ENCODE results near the gene FCGR3B.
"Not testable (repeated sequence)": the region's sequence is repeated elsewhere in the genome, so short reads cannot be mapped to it uniquely, and the experiment has no call there.

FCGR3B gene

DNA sequence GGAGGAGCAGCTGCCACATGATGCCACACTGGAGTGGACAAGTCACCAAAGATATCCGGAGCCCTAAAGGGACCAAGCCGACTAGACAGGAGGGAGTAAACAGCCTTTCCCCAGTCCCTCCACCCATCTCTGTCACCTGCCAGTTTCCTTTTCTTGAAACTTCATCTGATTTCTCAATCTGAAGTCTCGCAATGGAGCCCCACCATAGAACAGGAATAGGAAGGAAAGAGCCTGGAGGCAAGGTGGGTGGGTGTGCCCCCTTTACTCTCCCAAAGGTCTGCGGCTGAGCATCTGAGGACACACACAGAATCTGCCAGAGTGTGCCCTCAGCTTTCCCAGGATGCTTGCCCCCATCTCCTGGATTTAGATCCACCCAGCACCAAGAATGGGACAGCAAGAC lies at the start of gene FCGR3B:
FCGR3B (minus strand) TSS at position 101 of the 400 bp plus-strand sequence; CDS start at position 19, 82 bp downstream.
- Histone ChIP-seq H3K36me3 (ENCODE audit: control insufficient read depth in 2 of 2, insufficient read depth in 2 of 2, low read length in 2 of 2) (no peaks in the 10 kb centered on the region), H3K4me1 (ENCODE audit: control insufficient read depth in 2 of 2, insufficient read depth in 2 of 2, low read length in 2 of 2) (no peaks in the 10 kb centered on the region), H3K4me3 (ENCODE audit: low read length in 2 of 2) (no peak within 1 kb of the TSS), H3K9ac (ENCODE audit: low read depth in 1 of 2, low read length in 2 of 2) (no peak within 1 kb of the TSS), H3K27ac (ENCODE audit: low read depth in 2 of 2, low read length in 2 of 2) (no peak within 1 kb of the TSS), H3K9me3 (ENCODE audit: control insufficient read depth in 2 of 2, low read length in 2 of 2) (no peaks in the 10 kb centered on the region), H3K27me3 (ENCODE audit: control insufficient read depth in 2 of 2, insufficient read depth in 2 of 2, low read length in 2 of 2) (no peaks in the 10 kb centered on the region)

DNA sequence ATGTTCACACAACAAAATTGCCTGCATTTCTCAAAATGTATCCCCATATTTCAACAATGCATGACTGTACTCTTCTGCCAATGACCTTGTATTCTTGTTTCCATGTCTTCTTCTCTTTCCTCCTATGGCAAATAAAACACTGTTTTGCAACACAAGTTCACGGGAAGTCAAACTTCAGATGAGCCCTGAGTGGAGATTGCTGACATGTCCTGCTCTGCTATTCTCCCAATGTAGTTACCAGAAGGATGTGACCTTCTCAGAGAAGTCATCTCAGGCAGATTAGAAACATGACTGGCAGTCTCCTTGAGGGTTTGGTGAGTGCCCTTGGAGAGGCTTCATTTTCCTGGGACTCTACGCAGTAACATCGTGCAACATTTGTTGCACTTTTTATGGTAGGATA lies 47.5 kb upstream of the FCGR3B start:
- Histone ChIP-seq H3K36me3 (ENCODE audit: control insufficient read depth in 2 of 2, insufficient read depth in 2 of 2, low read length in 2 of 2) (no peaks in the 10 kb centered on the region), H3K4me3 (ENCODE audit: low read length in 2 of 2) (no peak overlapping the region), H3K9ac (ENCODE audit: low read depth in 1 of 2, low read length in 2 of 2) (no peak overlapping the region), H3K27me3 (ENCODE audit: control insufficient read depth in 2 of 2, insufficient read depth in 2 of 2, low read length in 2 of 2) (no peaks in the 10 kb centered on the region), H3K27ac (ENCODE audit: low read depth in 2 of 2, low read length in 2 of 2) (no peak overlapping the region), H3K4me1 (ENCODE audit: control insufficient read depth in 2 of 2, insufficient read depth in 2 of 2, low read length in 2 of 2) (no peaks in the 10 kb centered on the region), H3K9me3 (ENCODE audit: control insufficient read depth in 2 of 2, low read length in 2 of 2) (no peaks in the 10 kb centered on the region)

DNA sequence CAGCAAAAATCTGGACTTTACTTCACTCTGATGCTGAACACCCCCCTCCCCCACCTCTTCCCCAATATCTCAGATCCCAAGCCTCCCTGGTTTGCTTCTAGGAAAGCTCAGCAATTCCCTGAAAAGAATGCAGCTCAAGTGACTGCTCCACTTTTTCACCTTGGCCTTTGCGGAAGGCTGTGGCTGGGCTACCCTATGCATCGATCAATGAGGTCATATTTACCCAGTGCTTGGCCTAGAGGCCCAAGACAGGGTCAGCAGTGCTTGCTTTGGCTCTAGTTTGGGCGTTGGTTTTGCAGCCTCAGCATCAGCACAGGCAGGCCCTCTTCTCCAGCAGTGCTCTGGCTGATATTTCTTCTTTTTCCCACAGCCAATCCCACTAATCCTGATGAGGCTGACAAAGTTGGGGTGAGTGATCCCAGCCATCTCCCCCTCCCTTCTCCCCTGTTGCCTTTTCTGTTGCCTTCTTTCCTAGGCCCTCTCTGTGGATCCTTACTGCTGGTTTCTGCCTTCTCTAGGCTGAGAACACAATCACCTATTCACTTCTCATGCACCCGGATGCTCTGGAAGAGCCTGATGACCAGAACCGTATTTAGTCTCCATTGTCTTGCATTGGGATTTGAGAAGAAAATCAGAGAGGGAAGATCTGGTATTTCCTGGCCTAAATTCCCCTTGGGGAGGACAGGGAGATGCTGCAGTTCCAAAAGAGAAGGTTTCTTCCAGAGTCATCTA lies 46.1 kb upstream of the FCGR3B start:
- Histone ChIP-seq H3K36me3 (ENCODE audit: control insufficient read depth in 2 of 2, insufficient read depth in 2 of 2, low read length in 2 of 2) (no peaks in the 10 kb centered on the region), H3K9me3 (ENCODE audit: control insufficient read depth in 2 of 2, low read length in 2 of 2) (no peaks in the 10 kb centered on the region), H3K27ac (ENCODE audit: low read depth in 2 of 2, low read length in 2 of 2) (no peak overlapping the region), H3K4me1 (ENCODE audit: control insufficient read depth in 2 of 2, insufficient read depth in 2 of 2, low read length in 2 of 2) (no peaks in the 10 kb centered on the region), H3K4me3 (ENCODE audit: low read length in 2 of 2) (no peak overlapping the region), H3K9ac (ENCODE audit: low read depth in 1 of 2, low read length in 2 of 2) (no peak overlapping the region), H3K27me3 (ENCODE audit: control insufficient read depth in 2 of 2, insufficient read depth in 2 of 2, low read length in 2 of 2) (no peaks in the 10 kb centered on the region)

DNA sequence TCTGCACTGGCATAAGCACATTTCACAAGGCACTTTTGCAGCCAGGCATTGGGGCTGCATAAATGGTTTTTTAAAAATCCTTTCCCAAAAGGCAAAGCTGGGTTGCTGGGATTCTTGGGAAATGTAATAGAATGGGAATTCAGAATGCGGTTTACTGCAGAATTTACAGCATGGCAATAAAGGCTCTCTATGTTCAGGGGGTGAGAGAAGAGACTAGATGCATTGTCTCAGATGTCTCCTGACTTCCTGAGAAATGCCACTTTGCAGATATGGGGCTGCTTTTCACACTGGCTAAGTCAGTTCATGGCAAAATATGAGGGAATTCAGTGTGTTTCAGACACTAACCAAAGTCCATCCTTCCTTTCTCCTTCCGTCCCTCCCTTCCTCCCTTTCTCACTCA lies 45.5 kb upstream of the FCGR3B start:
- Histone ChIP-seq H3K9me3 (ENCODE audit: control insufficient read depth in 2 of 2, low read length in 2 of 2) (no peaks in the 10 kb centered on the region), H3K27ac (ENCODE audit: low read depth in 2 of 2, low read length in 2 of 2) (no peak overlapping the region), H3K4me3 (ENCODE audit: low read length in 2 of 2) (no peak overlapping the region), H3K36me3 (ENCODE audit: control insufficient read depth in 2 of 2, insufficient read depth in 2 of 2, low read length in 2 of 2) (no peaks in the 10 kb centered on the region), H3K4me1 (ENCODE audit: control insufficient read depth in 2 of 2, insufficient read depth in 2 of 2, low read length in 2 of 2) (no peaks in the 10 kb centered on the region), H3K27me3 (ENCODE audit: control insufficient read depth in 2 of 2, insufficient read depth in 2 of 2, low read length in 2 of 2) (no peaks in the 10 kb centered on the region), H3K9ac (ENCODE audit: low read depth in 1 of 2, low read length in 2 of 2) (no peak overlapping the region)

DNA sequence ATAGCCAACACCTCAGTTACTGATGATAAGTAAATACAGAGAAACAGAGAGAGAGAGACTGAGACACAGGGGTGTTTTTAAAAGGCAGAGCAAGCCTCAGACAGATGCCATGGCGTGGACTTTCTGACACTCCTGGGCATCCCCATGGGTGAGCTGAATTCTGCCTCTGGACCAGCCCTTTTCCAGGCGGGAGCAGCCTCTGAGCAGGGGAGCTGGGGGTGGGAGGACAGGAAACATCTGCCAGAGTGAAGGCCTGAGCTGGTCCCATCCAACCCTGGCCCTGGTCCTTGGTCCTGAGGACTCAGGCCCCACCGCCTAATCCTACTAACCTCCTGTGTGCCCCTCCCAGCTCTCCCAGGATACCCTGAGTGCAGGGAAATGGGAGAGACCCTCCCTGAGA lies 43.9 kb upstream of the FCGR3B start:
- not testable (repeated sequence) for H3K27me3 ChIP-seq (ENCODE audit: control insufficient read depth in 2 of 2, insufficient read depth in 2 of 2, low read length in 2 of 2); H3K27ac ChIP-seq (ENCODE audit: low read depth in 2 of 2, low read length in 2 of 2); H3K4me1 ChIP-seq (ENCODE audit: control insufficient read depth in 2 of 2, insufficient read depth in 2 of 2, low read length in 2 of 2); H3K36me3 ChIP-seq (ENCODE audit: control insufficient read depth in 2 of 2, insufficient read depth in 2 of 2, low read length in 2 of 2); H3K4me3 ChIP-seq (ENCODE audit: low read length in 2 of 2); H3K9me3 ChIP-seq (ENCODE audit: control insufficient read depth in 2 of 2, low read length in 2 of 2); H3K9ac ChIP-seq (ENCODE audit: low read depth in 1 of 2, low read length in 2 of 2)

DNA sequence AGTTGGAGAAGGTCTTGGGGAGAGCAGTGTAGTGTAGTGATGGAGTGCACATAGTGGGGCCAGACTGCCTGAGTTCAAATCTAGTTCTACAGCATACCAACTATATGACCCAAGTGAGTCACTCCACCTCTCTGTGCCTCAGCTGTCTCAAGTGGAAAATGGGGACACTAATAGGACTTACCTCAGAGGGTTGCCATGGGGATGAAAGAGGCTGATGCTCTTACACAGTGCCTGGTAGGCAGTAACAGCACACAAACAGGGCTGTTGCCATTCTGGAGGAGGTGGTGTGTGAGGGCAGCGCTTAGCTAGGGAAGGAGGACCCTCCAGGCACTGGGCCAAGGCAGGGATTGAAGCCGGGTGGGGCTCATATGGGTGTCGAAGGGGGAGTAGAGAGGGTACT lies 43.5 kb upstream of the FCGR3B start:
- not testable (repeated sequence) for H3K4me3 ChIP-seq (ENCODE audit: low read length in 2 of 2); H3K27me3 ChIP-seq (ENCODE audit: control insufficient read depth in 2 of 2, insufficient read depth in 2 of 2, low read length in 2 of 2); H3K9me3 ChIP-seq (ENCODE audit: control insufficient read depth in 2 of 2, low read length in 2 of 2); H3K9ac ChIP-seq (ENCODE audit: low read depth in 1 of 2, low read length in 2 of 2); H3K27ac ChIP-seq (ENCODE audit: low read depth in 2 of 2, low read length in 2 of 2); H3K4me1 ChIP-seq (ENCODE audit: control insufficient read depth in 2 of 2, insufficient read depth in 2 of 2, low read length in 2 of 2); H3K36me3 ChIP-seq (ENCODE audit: control insufficient read depth in 2 of 2, insufficient read depth in 2 of 2, low read length in 2 of 2)

DNA sequence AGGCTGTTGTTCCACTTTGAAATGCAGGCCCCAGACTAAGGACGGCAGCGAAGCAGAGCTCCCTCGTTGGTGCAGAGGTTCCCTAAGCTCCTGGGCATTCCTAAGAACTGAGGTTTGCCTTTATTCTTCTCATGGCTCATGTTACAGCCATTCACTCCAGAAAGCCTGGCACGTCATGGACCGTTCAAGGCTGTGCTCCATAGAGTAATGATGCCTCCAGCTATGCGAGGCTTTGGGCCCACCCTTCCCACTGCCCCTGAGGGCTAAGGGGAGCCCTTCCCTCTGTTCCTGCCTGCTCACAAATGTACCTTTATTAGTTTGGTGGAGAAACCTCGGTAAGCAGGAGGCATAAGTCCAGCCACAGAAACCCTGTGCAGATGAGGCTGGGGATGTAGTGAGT lies 42.5 kb upstream of the FCGR3B start:
- H3K36me3 ChIP-seq (ENCODE audit: control insufficient read depth in 2 of 2, insufficient read depth in 2 of 2, low read length in 2 of 2); H3K27me3 ChIP-seq (ENCODE audit: control insufficient read depth in 2 of 2, insufficient read depth in 2 of 2, low read length in 2 of 2); H3K4me3 ChIP-seq (ENCODE audit: low read length in 2 of 2); H3K27ac ChIP-seq (ENCODE audit: low read depth in 2 of 2, low read length in 2 of 2); H3K9ac ChIP-seq (ENCODE audit: low read depth in 1 of 2, low read length in 2 of 2); H3K9me3 ChIP-seq (ENCODE audit: control insufficient read depth in 2 of 2, low read length in 2 of 2); H3K4me1 ChIP-seq (ENCODE audit: control insufficient read depth in 2 of 2, insufficient read depth in 2 of 2, low read length in 2 of 2): not testable (repeated sequence)

DNA sequence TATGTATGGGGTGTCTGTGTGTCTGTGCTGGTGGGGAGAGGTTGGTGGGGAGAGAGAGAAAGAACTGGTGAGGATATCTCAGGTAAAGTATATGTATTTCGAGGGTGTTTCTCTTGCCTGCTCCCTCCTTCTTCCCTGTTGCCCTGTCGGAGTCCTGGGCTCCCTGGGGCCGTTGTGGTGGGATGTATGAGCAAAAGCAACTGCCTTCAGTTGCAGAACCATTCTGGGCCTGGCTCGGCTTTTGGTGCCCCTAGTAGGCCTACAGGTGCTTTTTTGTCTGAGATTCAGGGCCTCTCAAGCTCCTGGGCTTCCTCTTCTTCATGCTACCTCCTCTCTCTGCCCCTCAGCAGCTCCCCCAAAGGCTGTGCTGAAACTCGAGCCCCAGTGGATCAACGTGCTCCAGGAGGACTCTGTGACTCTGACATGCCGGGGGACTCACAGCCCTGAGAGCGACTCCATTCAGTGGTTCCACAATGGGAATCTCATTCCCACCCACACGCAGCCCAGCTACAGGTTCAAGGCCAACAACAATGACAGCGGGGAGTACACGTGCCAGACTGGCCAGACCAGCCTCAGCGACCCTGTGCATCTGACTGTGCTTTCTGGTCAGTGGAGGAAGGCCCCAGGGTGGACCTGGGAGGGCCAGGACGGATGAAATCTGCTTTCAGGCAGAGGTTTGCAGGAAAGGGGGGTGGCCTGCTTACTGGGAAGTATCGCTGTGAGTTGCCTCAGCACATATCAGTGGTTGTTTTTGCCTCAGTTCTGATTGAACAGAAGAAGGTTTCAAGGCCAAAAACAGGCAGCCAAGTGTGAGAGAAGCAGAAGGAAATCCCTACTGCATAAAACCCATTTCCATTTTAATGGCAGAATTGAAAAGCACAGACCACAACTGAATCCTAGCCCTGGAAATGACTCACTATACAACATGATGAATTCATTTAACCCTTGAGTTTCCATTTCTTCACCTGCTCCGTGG lies 40.4 kb upstream of the FCGR3B start:
- H3K27ac ChIP-seq (ENCODE audit: low read depth in 2 of 2, low read length in 2 of 2); H3K36me3 ChIP-seq (ENCODE audit: control insufficient read depth in 2 of 2, insufficient read depth in 2 of 2, low read length in 2 of 2): not testable (repeated sequence)

DNA sequence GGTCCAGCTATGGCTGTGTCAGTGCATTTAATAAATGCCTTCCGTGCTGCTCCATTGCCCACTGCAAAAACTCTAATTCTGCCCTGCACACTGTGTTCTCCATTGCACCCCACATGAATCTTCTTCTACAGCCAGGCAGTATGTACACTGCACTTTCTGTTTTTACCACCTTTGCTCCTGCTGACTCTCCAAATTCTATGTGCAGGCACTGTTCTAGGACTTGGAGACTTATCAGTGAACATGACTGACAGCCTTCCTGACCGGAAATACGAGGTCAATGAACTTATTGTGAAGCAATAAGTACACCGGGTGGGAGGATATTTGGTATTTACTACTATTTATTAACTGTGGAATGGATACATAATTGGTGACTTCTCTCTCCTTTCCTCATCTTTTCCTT lies 33.7 kb upstream of the FCGR3B start:
- not testable (repeated sequence) for H3K4me3 ChIP-seq (ENCODE audit: low read length in 2 of 2); H3K27me3 ChIP-seq (ENCODE audit: control insufficient read depth in 2 of 2, insufficient read depth in 2 of 2, low read length in 2 of 2); H3K36me3 ChIP-seq (ENCODE audit: control insufficient read depth in 2 of 2, insufficient read depth in 2 of 2, low read length in 2 of 2); H3K27ac ChIP-seq (ENCODE audit: low read depth in 2 of 2, low read length in 2 of 2); H3K9me3 ChIP-seq (ENCODE audit: control insufficient read depth in 2 of 2, low read length in 2 of 2); H3K9ac ChIP-seq (ENCODE audit: low read depth in 1 of 2, low read length in 2 of 2); H3K4me1 ChIP-seq (ENCODE audit: control insufficient read depth in 2 of 2, insufficient read depth in 2 of 2, low read length in 2 of 2)

More for the DNA sequence above, 40.4 kb upstream of the FCGR3B start:
- not testable (repeated sequence) for H3K27me3 ChIP-seq (ENCODE audit: control insufficient read depth in 2 of 2, insufficient read depth in 2 of 2, low read length in 2 of 2); H3K9me3 ChIP-seq (ENCODE audit: control insufficient read depth in 2 of 2, low read length in 2 of 2); H3K4me1 ChIP-seq (ENCODE audit: control insufficient read depth in 2 of 2, insufficient read depth in 2 of 2, low read length in 2 of 2); H3K4me3 ChIP-seq (ENCODE audit: low read length in 2 of 2); H3K9ac ChIP-seq (ENCODE audit: low read depth in 1 of 2, low read length in 2 of 2)

DNA sequence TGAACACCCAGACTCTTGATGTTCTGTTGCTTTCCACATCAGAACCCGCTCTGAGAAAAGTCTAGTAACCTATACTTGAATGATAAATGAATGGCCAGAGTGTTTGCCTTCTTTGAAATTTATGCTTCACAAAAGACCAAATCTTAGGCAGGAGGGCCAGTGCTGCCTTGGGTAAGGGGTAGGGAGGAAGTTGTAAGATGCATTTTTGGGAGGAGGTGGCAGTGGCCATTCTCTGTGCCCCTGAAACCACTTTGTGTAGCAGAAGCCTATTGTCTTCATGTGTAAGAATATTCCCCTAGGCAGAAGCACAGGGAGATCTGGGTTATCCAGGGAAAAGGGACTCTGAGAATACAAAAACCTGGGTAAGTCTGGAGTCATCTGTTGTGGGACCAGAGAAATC lies 32.6 kb upstream of the FCGR3B start:
- not testable (repeated sequence) for H3K9me3 ChIP-seq (ENCODE audit: control insufficient read depth in 2 of 2, low read length in 2 of 2); H3K4me1 ChIP-seq (ENCODE audit: control insufficient read depth in 2 of 2, insufficient read depth in 2 of 2, low read length in 2 of 2); H3K9ac ChIP-seq (ENCODE audit: low read depth in 1 of 2, low read length in 2 of 2); H3K27me3 ChIP-seq (ENCODE audit: control insufficient read depth in 2 of 2, insufficient read depth in 2 of 2, low read length in 2 of 2); H3K27ac ChIP-seq (ENCODE audit: low read depth in 2 of 2, low read length in 2 of 2); H3K36me3 ChIP-seq (ENCODE audit: control insufficient read depth in 2 of 2, insufficient read depth in 2 of 2, low read length in 2 of 2); H3K4me3 ChIP-seq (ENCODE audit: low read length in 2 of 2)
